HG03354 (cell line): ENCODE results near the gene IL4R.
A peak's percentile ranks its signal among the peaks of the same experiment; 100 is the strongest.

Experiments
- ATAC-seq: cut with Tn5 transposase; IDR thresholded peaks from one replicate; pipeline ENCODE4 v1.9.1; 2021; ENCODE audit warnings: mild to moderate bottlenecking; ENCODE audit not compliant: unreplicated experiment, poor library complexity, severe bottlenecking

IL4R gene

DNA sequence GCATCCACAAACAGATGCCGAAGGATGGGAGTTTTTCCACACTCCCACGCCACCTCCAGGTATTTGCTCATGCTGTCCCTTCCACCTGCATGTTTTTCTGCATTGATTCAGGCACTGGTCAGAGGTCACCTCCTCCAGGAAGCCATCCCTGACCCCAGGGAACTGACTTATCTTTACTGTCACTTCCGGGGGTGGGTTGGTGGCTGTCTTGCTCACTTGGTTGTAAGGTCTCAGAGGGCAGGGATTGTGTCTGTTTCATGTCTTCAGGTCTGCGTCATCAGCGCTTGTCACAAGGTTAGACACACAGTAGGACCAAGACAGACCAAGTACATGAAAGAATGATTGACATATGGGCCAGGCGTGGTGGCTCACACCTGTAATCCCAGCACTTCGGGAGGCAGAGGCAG lies 1.9 kb upstream of the IL4R start:
- ATAC-seq, result no peak

DNA sequence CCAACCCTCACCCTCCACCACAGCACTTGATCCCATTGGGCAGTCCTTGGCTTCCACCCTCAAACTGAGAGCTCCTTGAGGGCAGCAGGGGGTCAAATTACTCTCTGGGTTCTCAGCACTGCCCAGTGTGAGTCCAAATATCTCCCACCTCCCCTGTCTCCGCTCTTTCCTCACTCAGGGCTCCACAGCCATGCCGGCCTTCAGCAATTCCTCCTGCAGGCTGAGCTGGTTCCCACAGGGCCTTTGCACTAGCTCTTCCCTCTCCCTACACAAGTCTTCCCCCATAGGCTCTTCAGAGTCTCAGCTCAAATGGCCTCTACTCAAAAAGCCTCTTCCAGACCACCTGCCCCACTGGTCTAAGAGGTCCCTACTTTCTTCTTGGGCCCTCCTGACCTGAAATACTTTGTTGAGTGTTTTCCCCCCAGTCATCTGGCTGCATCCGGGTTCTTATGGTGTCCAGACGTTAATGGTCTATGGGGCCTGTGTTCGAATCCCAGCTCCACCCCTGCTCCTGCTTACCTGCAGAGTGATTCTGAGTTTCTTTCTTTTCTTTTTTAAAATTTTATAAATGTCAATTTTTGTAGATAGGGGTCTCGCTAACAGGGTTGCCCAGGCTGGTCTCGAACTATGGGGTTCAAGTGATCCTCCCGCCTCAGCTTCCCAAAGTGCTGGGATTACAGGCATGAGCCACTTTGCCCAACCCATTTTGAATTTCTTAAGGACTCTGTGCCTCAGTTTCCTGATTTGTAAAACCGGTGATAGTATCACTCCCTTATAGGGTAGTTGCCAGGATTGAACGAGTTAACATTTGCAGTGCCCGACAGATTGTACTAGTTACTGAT lies 973 bp upstream of the IL4R start:
- ATAC-seq, result no peak

DNA sequence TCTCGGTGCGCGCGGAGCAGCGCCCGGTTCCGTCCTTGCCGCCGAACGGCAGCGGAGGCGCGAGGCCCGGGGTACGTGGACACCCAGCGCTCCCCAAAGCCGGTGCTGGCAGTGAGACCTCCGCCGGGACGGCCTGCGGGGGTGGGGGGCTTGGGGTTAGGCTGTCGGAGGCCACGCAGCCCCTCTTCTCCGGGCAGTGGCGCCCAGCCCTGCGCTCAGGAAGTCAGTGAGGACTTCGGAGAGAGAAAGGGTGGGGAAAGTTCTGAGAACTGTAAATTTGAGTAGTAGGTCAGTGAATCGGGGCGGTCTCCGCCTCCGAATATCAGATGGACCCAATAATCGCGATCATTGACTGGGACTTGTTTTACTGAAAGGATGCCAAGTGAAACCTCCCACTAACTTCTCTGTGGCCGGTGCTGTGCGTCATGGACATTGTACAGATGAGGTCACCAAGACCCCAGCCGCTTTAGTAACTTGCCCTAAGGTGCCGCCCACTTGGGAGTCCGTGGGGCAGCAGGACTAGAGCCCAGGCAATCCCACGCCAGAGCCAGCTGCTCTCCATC lies 468 bp downstream of the IL4R start:
- ATAC-seq, result peak; percentile 25

- ATAC-seq, result no peak
Measured at GRCh38 chr16:27314986-27315332, 1.2 kb downstream of the IL4R start.

DNA sequence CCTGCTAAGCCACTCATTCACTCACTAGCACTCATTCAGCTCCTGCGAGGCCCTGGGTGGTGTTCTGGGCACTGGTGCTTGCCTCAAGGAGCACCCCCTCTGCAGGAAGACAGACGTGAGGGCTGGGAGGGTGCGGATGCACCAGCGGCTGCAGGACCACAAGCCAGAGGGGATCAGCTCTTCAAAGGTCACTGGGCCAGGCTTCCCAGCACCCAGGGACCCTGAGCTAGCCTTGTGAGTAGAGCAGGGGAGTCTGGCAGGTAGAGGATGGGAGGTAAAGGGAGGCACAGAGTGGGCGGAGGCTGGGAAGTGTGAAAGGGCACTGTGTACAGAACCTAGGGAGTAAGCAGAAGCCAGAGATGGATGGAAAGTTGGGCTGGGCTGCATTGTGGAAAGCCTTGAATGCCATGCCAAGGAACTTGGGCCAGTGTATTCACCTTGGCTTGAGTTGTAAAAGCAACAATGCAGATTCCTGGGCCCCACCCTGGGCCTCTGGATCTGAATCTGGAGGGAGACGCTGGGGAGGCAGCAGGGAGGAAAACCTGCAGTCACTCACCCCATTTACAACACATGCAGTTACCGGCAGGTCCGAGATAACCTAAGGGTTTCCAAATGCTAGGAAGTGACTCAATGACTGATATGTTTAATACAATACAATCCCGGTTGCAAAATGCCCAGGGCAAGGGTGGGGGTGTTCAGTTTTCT lies 1.7 kb downstream of the IL4R start:
- no peak for ATAC-seq

DNA sequence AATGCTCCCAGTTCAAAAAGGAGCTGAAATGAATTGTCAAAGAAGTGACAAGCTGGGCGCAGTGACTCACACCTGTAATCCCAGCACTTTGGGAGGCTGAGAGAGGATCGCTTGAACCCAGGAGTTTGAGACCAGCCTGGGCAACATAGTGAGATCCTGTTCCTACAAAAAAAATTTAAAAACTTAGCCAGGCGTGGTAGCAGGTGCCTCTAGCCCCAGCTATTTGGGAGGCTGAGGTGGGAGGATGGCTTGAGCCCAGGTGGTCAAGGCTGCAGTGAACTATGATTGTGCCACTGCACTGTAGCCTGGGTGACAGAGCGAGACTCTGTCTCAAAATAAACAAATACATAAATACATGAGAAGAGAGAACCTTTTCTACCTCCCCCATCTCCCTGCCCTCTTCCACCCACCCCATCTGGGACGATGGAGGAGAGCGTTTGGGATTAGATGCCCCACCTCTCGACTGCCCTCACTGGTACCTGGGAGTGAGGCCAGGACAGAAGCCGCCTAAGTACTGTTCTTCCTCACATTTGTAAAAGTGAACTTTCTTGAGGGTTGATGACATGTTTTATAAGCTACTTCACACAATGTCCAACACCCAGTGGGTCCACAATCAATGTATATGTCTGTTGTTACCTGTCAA lies 2.4 kb downstream of the IL4R start:
- ATAC-seq, result no peak

GRCh38 chr16:27317320-27317719 lies 3.5 kb downstream of the IL4R start:
- ATAC-seq, result no peak

DNA sequence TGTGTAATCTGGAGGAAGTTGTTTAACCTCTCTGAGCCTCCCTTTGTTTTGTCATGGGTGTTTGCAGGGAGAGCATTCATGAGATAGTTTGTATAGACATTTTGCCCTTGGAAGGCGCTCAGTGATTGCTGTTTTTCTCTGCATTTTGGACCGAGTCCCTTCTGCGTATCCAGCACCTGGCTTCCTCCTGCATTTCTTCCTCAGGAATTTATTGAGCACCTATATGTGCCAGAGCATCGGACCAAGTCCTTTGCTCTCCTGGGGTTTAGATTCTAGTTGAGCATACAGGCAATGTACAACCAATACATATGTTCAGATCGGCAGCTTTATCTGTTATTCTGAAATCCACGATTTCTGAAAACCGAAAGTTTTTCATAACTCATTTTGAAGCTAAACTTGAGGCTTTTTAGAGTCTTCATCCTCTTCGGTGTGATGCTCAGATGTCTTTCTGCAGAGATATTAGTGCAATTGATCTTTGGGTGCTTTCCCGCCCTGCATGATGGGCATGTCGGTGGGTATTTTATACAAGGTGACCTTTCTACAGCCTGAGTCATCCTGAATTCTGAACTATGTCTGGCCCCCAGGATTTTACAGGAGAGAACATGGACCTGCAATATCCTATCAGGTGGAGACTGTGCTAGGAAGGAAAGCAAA lies 4.1 kb downstream of the IL4R start:
- ATAC-seq, result no peak

- peak; percentile 38 for ATAC-seq
Measured at GRCh38 chr16:27318392-27319256, 4.8 kb downstream of the IL4R start.

DNA sequence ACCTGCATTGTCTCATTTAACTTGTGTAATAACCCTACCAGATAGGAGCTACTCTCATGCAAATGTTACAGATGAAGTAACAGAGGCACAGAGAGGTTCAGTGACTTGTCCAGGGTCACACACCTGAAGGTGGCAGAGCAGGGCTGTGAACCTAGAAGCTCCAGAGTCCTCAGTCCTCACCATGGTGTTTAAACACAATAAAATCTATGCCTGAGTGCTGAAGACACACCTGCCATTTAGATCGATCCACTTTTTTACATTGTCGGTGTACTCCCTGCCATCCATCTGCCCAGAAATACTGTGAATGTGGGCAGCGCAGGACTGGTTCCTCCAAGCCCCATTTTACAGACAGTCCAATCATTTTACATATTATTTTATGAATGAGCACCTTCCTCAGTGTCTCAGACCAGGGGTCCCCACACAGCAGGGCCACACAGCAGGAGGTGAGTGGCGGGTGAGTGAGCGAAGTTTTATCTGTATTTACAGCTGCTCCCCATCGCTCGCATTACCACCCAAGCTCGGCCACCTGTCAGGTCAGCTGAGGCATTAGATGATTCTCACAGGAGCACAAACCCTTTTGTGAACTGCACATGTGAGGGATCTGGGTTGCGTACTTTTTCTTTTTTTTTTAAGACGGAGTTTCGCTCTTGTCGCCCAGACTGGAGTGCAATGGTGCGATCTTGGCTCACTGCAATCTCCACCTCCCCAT lies 5.6 kb downstream of the IL4R start:
- ATAC-seq, result no peak

- no peak for ATAC-seq
Measured at GRCh38 chr16:27320261-27321012, 6.7 kb downstream of the IL4R start.

DNA sequence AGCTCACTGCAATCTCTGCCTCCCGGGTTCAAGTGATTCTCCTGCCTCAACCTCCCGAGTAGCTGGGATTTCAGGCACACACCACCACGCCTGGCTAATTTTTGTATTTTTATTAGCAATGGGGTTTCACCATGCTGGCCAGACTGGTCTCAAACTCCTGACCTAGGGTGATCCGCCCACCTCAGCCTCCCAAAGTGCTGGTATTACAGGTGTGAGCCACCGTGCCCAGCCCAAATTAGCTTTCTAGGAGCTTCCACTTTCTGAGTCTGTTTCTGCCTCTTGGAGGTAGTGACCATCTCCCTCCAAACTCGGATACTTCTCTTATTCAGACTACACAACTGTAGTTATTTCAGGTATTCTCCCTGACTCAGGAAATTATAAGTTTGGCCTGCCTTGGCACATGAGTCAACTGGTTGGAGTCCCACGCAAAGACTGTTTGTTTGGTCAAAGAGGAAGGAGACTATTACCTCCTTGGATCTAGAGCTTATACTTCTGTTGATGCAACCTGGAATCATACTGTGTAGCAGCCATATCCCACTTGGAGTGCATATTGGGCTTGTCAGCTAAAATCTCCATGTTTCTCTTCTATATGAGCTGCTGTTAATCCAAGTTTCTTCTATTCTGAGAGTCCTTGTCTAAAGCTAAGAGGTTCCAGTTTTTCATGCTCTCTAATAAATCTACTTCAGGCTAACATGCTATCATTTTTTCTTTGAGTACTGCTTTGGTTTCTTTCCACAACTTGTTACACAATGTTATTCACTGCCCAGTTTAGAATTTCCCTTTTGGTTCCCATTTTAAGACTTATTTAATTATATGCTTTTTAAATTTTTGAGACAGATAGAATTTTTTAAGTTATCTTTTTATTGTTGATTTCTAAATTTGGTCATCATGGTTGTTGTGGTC lies 7.5 kb downstream of the IL4R start:
- ATAC-seq, result no peak

- no peak for ATAC-seq
Measured at GRCh38 chr16:27322858-27323780, 9.3 kb downstream of the IL4R start.

DNA sequence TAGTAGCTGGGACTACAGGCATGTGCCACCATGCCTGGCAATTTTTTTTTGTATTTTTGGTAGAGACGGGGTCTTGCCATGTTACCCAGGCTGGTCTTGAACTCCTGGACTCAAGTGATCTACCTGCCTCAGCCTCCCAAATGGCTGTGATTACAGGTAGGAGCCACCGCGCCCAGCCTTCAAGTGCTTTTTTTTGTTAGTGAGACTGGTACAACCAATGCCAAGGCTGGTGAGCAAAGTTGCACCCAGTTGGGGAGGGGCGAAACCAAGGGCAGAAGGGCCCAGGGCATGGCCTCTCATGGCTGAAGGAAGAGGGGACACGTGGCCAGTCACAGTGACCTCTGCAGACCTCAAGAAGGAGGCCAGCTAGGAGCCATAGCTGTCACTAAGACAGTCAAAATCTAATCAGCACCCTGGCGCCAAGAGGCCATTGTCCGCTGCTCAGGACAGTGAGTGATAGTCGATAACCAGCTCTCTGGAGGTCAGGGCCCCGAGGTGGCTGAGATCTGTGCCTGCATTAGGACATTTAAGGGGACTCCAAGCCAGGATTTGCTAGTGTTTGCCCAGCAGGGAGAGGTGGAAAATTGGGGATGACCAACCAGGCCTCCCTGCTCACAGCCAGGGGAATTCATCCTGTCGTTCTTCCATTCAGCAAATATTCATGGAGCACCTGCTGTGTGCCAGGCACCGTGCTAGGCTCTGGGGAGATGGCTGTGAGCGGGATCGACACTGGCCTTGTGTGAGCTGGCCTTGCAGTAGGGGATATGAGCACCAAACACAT lies 10.2 kb downstream of the IL4R start:
- no peak for ATAC-seq

DNA sequence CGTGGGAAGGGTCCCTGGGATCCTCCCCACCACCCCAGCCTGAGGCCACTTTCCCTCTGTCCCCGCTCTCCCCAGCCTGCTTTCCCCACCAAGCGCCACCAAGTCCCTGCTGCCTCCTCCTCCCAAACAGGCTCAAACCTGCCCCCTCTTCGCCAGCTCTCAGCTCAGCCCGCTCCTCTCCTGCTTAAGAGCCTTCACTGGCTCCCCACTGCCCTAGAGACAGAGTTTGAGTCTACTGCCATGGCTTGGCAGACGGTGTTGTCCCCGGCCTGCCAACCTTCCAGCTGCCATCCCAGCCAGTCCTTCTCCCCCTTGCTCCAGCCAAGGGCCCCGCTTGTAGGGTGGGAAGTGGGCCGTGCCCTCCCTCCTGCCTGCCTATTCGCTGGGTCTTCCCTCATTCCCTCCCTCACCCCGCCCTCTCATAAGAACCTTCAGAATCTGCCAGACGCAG lies 11.1 kb downstream of the IL4R start:
- no peak for ATAC-seq
